ENCODE results near the gene ADAMTSL2.

Gene ADAMTSL2

DNA sequence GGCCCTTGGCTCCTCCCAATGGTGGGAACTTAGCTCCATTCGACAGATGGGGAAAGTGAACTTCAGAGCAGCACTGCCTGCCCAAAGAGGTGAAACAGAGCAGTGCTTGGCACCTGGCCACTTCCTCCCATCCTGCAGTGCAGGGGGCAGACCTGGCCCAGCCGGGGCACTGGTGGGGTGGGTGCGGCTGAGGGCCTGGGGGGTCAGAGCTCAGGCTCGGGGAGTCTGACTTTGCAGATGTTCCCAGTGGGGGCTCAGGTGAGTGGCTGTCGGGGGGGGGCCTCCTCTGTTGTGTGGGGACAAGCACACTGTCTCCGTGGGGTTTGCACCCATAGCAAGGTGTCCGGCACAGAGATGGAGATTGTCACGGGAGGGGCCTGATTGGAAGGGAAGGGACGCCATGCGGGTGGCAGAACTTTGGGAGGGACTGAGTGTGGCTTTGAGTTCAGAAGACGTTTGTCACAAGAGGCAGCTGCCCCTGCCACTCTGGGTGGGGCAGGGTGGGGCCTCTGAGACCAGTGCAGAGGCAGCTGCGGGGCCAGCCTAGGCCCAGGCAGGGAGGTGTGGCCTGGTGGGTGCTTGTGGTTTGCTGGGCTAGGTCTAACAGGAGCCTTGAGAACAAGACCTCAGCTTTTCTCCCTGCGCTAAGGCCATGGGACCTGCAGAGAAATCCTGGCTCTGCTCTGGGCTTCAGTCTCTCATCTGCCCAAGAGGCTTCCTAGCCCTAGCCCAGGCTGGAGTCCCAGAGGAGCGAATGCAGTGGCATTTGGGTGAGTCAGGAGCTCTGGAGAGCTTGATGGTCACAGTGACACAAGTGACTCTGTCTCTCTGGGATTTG lies 12.2 kb upstream of the ADAMTSL2 start:
- no peak overlapping the region for H3K4me3 ChIP-seq (ENCODE audit: low read depth, low read length)
- DNase-seq (ENCODE audit: low read depth): no peak
- in situ Hi-C loops (cut with HindIII; ENCODE audit: low sequenced_read_pairs): no loop called here
- TF ChIP-seq, protein P1, sequence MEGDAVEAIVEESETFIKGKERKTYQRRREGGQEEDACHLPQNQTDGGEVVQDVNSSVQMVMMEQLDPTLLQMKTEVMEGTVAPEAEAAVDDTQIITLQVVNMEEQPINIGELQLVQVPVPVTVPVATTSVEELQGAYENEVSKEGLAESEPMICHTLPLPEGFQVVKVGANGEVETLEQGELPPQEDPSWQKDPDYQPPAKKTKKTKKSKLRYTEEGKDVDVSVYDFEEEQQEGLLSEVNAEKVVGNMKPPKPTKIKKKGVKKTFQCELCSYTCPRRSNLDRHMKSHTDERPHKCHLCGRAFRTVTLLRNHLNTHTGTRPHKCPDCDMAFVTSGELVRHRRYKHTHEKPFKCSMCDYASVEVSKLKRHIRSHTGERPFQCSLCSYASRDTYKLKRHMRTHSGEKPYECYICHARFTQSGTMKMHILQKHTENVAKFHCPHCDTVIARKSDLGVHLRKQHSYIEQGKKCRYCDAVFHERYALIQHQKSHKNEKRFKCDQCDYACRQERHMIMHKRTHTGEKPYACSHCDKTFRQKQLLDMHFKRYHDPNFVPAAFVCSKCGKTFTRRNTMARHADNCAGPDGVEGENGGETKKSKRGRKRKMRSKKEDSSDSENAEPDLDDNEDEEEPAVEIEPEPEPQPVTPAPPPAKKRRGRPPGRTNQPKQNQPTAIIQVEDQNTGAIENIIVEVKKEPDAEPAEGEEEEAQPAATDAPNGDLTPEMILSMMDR (IDR thresholded peaks at IDR 0.05; ENCODE audit: low read depth, low read length, missing control alignments): no peak

DNA sequence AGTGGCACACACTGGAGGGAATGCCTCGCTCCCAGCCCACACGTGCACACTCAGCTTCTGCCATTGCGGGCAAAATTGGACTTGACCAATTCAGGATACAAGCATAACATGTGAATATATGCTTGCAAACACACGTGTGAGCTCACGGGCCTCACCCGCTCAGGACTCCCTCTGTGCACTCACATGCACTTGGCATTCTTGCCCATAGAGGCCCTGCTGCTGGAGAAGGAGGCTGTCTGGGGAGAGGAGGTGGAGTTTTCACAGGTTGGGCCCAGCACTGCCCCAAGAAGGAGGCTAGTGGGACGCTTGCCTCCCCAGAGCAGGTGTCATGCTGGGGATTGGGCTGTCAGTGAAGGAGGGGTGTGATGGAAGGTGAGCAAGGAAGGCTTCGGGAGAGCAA lies 11.4 kb upstream of the ADAMTSL2 start:
- TF ChIP-seq, protein P1 (IDR thresholded peaks at IDR 0.05; ENCODE audit: low read depth, low read length, missing control alignments): no peak
- no peak for DNase-seq (ENCODE audit: low read depth)
- in situ Hi-C loops (cut with HindIII; ENCODE audit: low sequenced_read_pairs): no loop called here

DNA sequence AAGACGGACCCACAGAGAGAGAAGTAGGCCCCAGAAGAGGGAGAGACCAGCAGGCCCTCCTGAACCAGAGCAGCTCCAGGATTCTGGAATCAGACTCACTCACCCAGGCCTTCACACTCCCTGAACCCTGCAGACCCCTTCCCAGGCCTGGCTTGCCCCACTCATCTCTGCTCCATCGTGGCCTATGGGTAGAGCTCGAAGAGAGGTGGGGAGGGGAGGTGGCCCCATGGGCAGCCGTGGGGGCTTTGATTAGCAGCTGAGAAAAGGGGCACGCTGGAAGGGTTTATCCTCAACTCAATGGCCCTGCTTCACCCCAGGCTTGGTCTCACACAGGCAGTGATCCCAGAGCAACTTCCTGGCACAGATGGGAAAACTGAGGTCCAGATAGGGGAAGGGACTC lies 10.4 kb upstream of the ADAMTSL2 start:
- TF ChIP-seq, protein P1 (IDR thresholded peaks at IDR 0.05; ENCODE audit: low read depth, low read length, missing control alignments): no peak
- in situ Hi-C loops (cut with HindIII; ENCODE audit: low sequenced_read_pairs): no loop called here
- no peak for DNase-seq (ENCODE audit: low read depth)
- H3K4me3 ChIP-seq (ENCODE audit: low read depth, low read length): no peak overlapping the region

More for the DNA sequence above, 11.4 kb upstream of the ADAMTSL2 start:
- H3K4me3 ChIP-seq (ENCODE audit: low read depth, low read length): no peak overlapping the region

DNA sequence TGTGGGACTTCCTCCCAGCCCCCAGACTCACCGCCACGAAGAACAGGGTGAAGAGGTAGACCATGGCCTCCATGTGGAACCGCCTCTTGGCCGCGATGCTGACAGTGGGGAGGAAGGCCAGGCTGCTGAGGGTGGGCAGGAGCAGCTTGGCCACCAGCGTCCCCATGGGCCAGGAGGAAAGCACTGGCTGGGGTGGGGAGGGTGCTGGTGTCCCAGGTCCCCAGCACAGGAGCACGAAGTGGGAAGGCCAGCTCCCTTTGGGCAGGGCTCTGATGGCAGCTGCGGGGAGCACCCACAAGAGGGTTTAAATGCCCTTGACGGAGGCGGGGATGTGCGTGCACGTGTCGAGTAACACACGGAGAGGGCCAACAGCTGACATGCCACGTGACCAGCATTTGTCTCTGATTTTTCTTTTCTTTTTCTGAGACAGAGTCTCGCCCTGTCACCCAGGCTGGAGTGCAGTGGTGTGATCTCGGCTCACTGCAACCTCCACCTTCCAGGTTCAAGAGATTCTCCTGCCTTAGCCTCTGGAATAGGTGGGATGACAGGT lies 9.8 kb upstream of the ADAMTSL2 start, which contains the start of gene MYMK:
Gene MYMK, minus strand, starts transcription at position 281 of the 550 bp plus-strand sequence. Its CDS starts 115 bp downstream, at position 166.
- H3K4me3 ChIP-seq (ENCODE audit: low read depth, low read length): no peak within 1 kb of the TSS
- TF ChIP-seq, protein P1 (IDR thresholded peaks at IDR 0.05; ENCODE audit: low read depth, low read length, missing control alignments): no peak
- in situ Hi-C loops (cut with HindIII; ENCODE audit: low sequenced_read_pairs): no loop called here
- no peak for DNase-seq (ENCODE audit: low read depth)

DNA sequence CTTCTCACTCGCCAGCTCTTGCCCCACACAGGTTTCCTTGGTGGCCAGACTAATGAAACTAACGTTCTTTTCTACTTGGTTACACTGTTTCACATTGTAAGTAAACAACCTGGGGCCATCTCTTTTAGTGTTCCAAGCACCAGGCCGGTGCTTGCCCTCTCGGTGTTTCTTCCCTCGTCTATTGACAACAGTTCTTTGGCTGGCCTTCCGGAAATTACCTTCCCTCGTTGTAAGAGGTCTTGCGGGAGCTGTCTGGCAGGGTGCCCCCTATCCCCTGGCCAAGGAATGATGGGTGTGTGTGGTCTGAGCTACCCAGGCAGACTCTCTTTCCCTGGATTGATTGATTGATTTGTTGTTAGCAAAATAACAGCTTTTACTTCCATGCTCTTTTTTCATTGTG lies 8.8 kb upstream of the ADAMTSL2 start:
- TF ChIP-seq, protein P1 (IDR thresholded peaks at IDR 0.05; ENCODE audit: low read depth, low read length, missing control alignments): no peak
- no peak for DNase-seq (ENCODE audit: low read depth)
- H3K4me3 ChIP-seq (ENCODE audit: low read depth, low read length): no peak overlapping the region
- in situ Hi-C loops (cut with HindIII; ENCODE audit: low sequenced_read_pairs): no loop called here

DNA sequence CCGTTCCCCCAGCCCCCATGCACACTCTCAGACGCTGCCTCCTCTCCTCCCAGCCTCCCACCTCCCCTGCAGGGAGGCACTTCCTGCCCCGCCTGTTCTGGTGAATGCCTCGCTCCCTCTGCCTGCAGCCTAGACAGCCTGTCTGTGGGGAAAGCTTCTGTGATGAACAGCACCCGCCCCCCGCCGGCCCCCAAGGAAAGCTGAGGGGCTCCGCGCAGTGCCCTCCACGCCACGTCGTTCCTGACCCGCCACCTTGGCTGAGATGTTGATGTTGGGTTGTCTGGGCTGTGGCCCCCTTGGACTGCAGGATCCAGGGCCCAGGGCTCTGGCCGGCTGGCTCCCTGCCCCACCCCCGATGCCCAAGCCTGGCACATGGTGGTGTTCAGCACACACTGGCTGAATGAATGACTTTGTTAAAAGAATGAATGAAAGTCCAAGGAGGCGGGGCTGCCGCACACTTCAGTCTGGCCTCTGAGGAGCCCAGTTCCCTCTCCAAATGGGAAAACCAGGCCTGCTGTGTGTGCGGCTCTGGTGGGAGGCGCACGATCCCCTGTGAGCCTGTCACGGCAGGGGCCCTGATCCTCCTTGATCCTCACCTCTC lies 7.7 kb upstream of the ADAMTSL2 start:
- no peak for DNase-seq (ENCODE audit: low read depth)
- H3K4me3 ChIP-seq (ENCODE audit: low read depth, low read length): no peak overlapping the region
- in situ Hi-C loops (cut with HindIII; ENCODE audit: low sequenced_read_pairs): no loop called here
- TF ChIP-seq, protein P1 (IDR thresholded peaks at IDR 0.05; ENCODE audit: low read depth, low read length, missing control alignments): no peak

Measured in astrocyte of the cerebellum (primary cell).